Astrocyte (in vitro differentiated cells and primary cell): Measurements from ENCODE around the gene NME3. TPM values are rescaled to one million over a fixed set of nuclear protein-coding genes. Genes with fewer than 3 reads are reported as not detected.

Experiments
- DNase-seq: peaks from one replicate; pipeline ENCODE4 v3.0.0-alpha.2; 2010; ENCODE audit warnings: low read depth
- FAIRE-seq: peaks from 2 replicates; lab custom pipeline; 2011; peaks lifted over from hg19 to GRCh38; lab: Jason Lieb, UNC
- H2AFZ ChIP-seq: 2 replicates; pipeline ENCODE4 v1.6.0; 2012; ENCODE audit warnings: low read depth, low read length, inconsistent platforms
- H3K27ac ChIP-seq: 2 replicates; pipeline ENCODE4 v1.5.1; 2011; ENCODE audit warnings: low read depth, low read length, inconsistent platforms
- H3K27me3 ChIP-seq: 2 replicates; pipeline ENCODE4 v1.6.0; 2011; ENCODE audit warnings: low read length, inconsistent platforms; ENCODE audit not compliant: insufficient read depth
- H3K36me3 ChIP-seq: 2 replicates; pipeline ENCODE4 v1.5.1; 2011; ENCODE audit warnings: low read length, inconsistent platforms; ENCODE audit not compliant: insufficient read depth
- H3K4me1 ChIP-seq: 2 replicates; pipeline ENCODE4 v1.5.1; 2011; ENCODE audit warnings: low read length, inconsistent platforms; ENCODE audit not compliant: insufficient read depth
- H3K4me2 ChIP-seq: 2 replicates; pipeline ENCODE4 v1.6.0; 2012; ENCODE audit warnings: low read length, inconsistent platforms
- H3K4me3 ChIP-seq: 2 replicates; pipeline ENCODE4 v1.5.1; 2011; ENCODE audit warnings: low read depth, mild to moderate bottlenecking, low read length, inconsistent platforms; ENCODE audit not compliant: insufficient read depth
- H3K79me2 ChIP-seq: 2 replicates; pipeline ENCODE4 v1.6.0; 2012; ENCODE audit warnings: mild to moderate bottlenecking, low read length, inconsistent platforms; ENCODE audit not compliant: insufficient read depth
- H3K9ac ChIP-seq: 2 replicates; pipeline ENCODE4 v1.6.0; 2012; ENCODE audit warnings: mild to moderate bottlenecking, low read length, inconsistent platforms
- H3K9me3 ChIP-seq: 2 replicates; pipeline ENCODE4 v1.5.1; 2012; ENCODE audit warnings: low read depth, mild to moderate bottlenecking, low read length, inconsistent platforms; ENCODE audit not compliant: insufficient read depth
- H4K20me1 ChIP-seq: 2 replicates; pipeline ENCODE4 v1.6.0; 2012; ENCODE audit warnings: low read length, inconsistent platforms; ENCODE audit not compliant: insufficient read depth
- H3K27ac Mint-ChIP-seq: one replicate; pipeline ENCODE4 v1.8.0; 2021; ENCODE audit warnings: mild to moderate bottlenecking, mixed read lengths; ENCODE audit not compliant: unreplicated experiment
- H3K27me3 Mint-ChIP-seq: one replicate; pipeline ENCODE4 v1.8.0; 2021; ENCODE audit warnings: low read depth, mixed read lengths; ENCODE audit not compliant: unreplicated experiment
- H3K36me3 Mint-ChIP-seq: one replicate; pipeline ENCODE4 v1.8.0; 2021; ENCODE audit warnings: low read depth, mixed read lengths; ENCODE audit not compliant: unreplicated experiment
- H3K4me1 Mint-ChIP-seq: one replicate; pipeline ENCODE4 v1.8.0; 2021; ENCODE audit warnings: low read depth, mixed read lengths; ENCODE audit not compliant: unreplicated experiment
- H3K4me3 Mint-ChIP-seq: one replicate; pipeline ENCODE4 v1.8.0; 2021; ENCODE audit warnings: mild to moderate bottlenecking, moderate library complexity, mixed read lengths; ENCODE audit not compliant: unreplicated experiment
- H3K9me3 Mint-ChIP-seq: one replicate; pipeline ENCODE4 v1.8.0; 2021; ENCODE audit warnings: mild to moderate bottlenecking, mixed read lengths; ENCODE audit not compliant: unreplicated experiment
- EZH2 ChIP-seq: IDR thresholded peaks from 2 replicates; pipeline ENCODE4 v1.6.1; 2012; ENCODE audit warnings: mild to moderate bottlenecking, low read length, inconsistent platforms; ENCODE audit not compliant: insufficient read depth
- total RNA-seq: library from RNA; stranded (reverse); gene quantifications from 2 replicates; pipeline ENCODE4 v1.2.1, GENCODE V29; 2021
- TF ChIP-seq, protein P1 (sequence below): IDR thresholded peaks from 2 replicates; pipeline ENCODE4 v1.5.1; 2011; ENCODE audit warnings: low read depth, mild to moderate bottlenecking, inconsistent platforms, low read length, moderate library complexity; ENCODE audit not compliant: insufficient read depth

Gene NME3
- total RNA-seq, 1 donor from 2014 or later, result 36.3 TPM

DNA sequence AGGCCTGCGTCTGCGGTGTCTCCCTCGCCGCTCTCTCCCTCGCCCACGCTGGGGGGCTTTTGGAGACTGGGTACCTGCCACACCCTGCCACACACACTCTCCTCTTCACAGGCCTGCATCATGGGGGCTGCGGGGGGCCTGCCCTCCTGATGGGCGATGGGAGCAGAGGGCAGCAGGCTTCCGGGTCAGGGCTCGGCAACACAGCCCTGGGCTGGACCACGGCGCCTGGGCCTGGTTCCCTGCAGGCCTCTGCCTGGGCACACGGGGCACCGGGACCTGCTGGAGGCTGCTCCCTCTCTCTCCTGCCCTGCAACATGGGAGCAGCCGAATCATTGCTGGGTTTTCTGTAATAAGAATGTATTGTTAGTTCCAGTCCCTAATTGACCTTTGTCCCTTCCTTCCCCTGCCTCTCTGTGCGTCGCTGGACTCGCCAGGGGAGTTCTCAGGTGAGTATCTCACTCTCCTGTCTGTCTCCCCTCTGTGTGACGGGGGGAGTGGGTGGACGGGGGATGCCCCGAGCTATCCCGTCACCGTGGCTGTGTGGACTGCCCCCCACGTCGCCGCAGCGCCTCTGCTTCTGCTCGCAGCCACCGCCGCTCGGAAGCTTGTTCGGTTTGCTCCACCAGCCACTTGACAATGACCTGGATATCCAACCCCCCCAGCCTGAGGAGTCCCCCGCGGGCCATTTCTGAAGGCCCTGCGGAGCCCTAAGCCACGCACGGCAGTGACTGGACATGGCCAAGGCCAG lies 13.5 kb downstream of the NME3 start:
- Histone ChIP-seq H3K4me1 (no peaks in the 10 kb centered on the region), H3K4me3 (no peak overlapping the region), H2AFZ (no peak overlapping the region), H3K4me2 (no peak overlapping the region), H4K20me1 (peaks cover 21% of the 10 kb centered on the region), H3K27me3 (no peaks in the 10 kb centered on the region), H3K36me3 (peaks cover 6% of the 10 kb centered on the region), H3K9me3 (no peaks in the 10 kb centered on the region), H3K79me2 (no peaks in the 10 kb centered on the region), H3K27ac (no peak overlapping the region), H3K9ac (no peak overlapping the region)
- Mint-ChIP-seq H3K27ac (no peak overlapping the region), H3K27me3 (no peaks in the 10 kb centered on the region), H3K36me3 (peaks cover 13% of the 10 kb centered on the region), H3K4me3 (no peak overlapping the region), H3K9me3 (no peaks in the 10 kb centered on the region), H3K4me1 (peaks cover 10% of the 10 kb centered on the region)
- DNase-seq, result no peak
- TF ChIP-seq EZH2, result no peak
- TF ChIP-seq, protein P1, sequence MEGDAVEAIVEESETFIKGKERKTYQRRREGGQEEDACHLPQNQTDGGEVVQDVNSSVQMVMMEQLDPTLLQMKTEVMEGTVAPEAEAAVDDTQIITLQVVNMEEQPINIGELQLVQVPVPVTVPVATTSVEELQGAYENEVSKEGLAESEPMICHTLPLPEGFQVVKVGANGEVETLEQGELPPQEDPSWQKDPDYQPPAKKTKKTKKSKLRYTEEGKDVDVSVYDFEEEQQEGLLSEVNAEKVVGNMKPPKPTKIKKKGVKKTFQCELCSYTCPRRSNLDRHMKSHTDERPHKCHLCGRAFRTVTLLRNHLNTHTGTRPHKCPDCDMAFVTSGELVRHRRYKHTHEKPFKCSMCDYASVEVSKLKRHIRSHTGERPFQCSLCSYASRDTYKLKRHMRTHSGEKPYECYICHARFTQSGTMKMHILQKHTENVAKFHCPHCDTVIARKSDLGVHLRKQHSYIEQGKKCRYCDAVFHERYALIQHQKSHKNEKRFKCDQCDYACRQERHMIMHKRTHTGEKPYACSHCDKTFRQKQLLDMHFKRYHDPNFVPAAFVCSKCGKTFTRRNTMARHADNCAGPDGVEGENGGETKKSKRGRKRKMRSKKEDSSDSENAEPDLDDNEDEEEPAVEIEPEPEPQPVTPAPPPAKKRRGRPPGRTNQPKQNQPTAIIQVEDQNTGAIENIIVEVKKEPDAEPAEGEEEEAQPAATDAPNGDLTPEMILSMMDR, result no peak
- FAIRE-seq, result no peak

DNA sequence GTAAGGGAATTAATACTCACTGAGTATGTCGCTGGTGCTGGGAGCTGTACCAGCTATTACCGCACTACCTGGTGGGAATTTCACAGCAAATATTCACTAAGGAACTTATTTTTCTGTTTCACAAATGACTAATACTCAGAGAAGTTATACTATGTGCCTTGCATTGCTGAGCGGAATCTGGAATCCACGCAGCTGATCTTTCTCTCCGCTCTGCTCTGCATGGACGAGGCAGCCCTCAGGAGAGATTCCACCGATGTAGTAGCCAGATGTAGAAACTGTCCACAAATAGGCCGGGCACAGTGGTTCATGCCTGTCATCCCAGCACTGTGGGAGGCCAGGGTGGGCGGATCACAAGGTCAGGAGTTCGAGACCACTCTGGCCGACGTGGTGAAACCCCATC lies 17.1 kb downstream of the NME3 start:
- H3K27ac Mint-ChIP-seq, result no peak overlapping the region
- FAIRE-seq, result no peak

More for the DNA sequence above, 17.1 kb downstream of the NME3 start:
- no peaks in the 10 kb centered on the region for H3K9me3 Mint-ChIP-seq
- H3K36me3 Mint-ChIP-seq, result peaks cover 19% of the 10 kb centered on the region
- peaks cover 4% of the 10 kb centered on the region for H3K79me2 ChIP-seq
- no peak overlapping the region for H3K4me3 Mint-ChIP-seq
- no peak overlapping the region for H3K27ac ChIP-seq
- H4K20me1 ChIP-seq, result peaks cover 39% of the 10 kb centered on the region
- H2AFZ ChIP-seq, result no peak overlapping the region
- H3K4me3 ChIP-seq, result no peak overlapping the region
- no peak overlapping the region for H3K9ac ChIP-seq
- no peaks in the 10 kb centered on the region for H3K9me3 ChIP-seq
- no peak overlapping the region for H3K4me2 ChIP-seq
- H3K4me1 Mint-ChIP-seq, result peaks cover 10% of the 10 kb centered on the region
- peaks cover 13% of the 10 kb centered on the region for H3K36me3 ChIP-seq
- peaks cover 4% of the 10 kb centered on the region for H3K4me1 ChIP-seq
- TF ChIP-seq, protein P1, result no peak
- TF ChIP-seq EZH2, result no peak
- H3K27me3 ChIP-seq, result no peaks in the 10 kb centered on the region
- no peaks in the 10 kb centered on the region for H3K27me3 Mint-ChIP-seq
- DNase-seq, result peak; percentile 25
